T-helper 1 cell treated with Interleukin-12 subunit alpha and Interleukin-12 subunit beta and Interleukin-4 antibody, amounts not matched to agents 30 μg/mL and 1 μg/mL, for 36 hours (primary cell): ENCODE results near the gene GSTT4.
"Not testable (repeated sequence)": the region's sequence is repeated elsewhere in the genome, so short reads cannot be mapped to it uniquely, and the experiment has no call there.

ENCODE experiments used
- H3K27ac Mint-ChIP-seq: one replicate; pipeline ENCODE4 v1.8.0; 2021; ENCODE audit warnings: mild to moderate bottlenecking, mixed read lengths
- H3K27me3 Mint-ChIP-seq: one replicate; pipeline ENCODE4 v1.8.0; 2021; ENCODE audit warnings: low read depth, mixed read lengths
- H3K36me3 Mint-ChIP-seq: one replicate; pipeline ENCODE4 v1.8.0; 2021; ENCODE audit warnings: low read depth, mixed read lengths
- H3K4me1 Mint-ChIP-seq: one replicate; pipeline ENCODE4 v1.8.0; 2021; ENCODE audit warnings: low read depth, mixed read lengths
- H3K4me3 Mint-ChIP-seq: one replicate; pipeline ENCODE4 v1.8.0; 2021; ENCODE audit warnings: mild to moderate bottlenecking, moderate library complexity, mixed read lengths
- H3K9me3 Mint-ChIP-seq: one replicate; pipeline ENCODE4 v1.8.0; 2021; ENCODE audit warnings: mixed read lengths

The GSTT4 gene

GRCh38 chr22:24008381-24009226, 3.4 kb upstream of the GSTT4 start:
- peaks cover 2% of the 10 kb centered on the region for H3K36me3 Mint-ChIP-seq
- no peaks in the 10 kb centered on the region for H3K9me3 Mint-ChIP-seq
- peaks cover 17% of the 10 kb centered on the region for H3K4me1 Mint-ChIP-seq
- no peaks in the 10 kb centered on the region for H3K27me3 Mint-ChIP-seq
- no peak overlapping the region for H3K4me3 Mint-ChIP-seq
- no peak overlapping the region for H3K27ac Mint-ChIP-seq

- Mint-ChIP-seq H3K36me3 (no peaks in the 10 kb centered on the region), H3K27me3 (no peaks in the 10 kb centered on the region), H3K9me3 (no peaks in the 10 kb centered on the region), H3K4me3 (no peak overlapping the region), H3K4me1 (peaks cover 14% of the 10 kb centered on the region), H3K27ac (no peak overlapping the region)
Measured at GRCh38 chr22:24008022-24008283, 2.7 kb upstream of the GSTT4 start.

- Mint-ChIP-seq H3K27me3 (no peaks in the 10 kb centered on the region), H3K4me1 (peaks cover 14% of the 10 kb centered on the region), H3K4me3 (no peak overlapping the region), H3K27ac (no peak overlapping the region), H3K36me3 (no peaks in the 10 kb centered on the region), H3K9me3 (no peaks in the 10 kb centered on the region)
Measured at GRCh38 chr22:24007253-24008021, 2.2 kb upstream of the GSTT4 start.

- peaks cover 12% of the 10 kb centered on the region for H3K4me1 Mint-ChIP-seq
- H3K9me3 Mint-ChIP-seq, result no peaks in the 10 kb centered on the region
- no peak overlapping the region for H3K4me3 Mint-ChIP-seq
- H3K36me3 Mint-ChIP-seq, result no peaks in the 10 kb centered on the region
- H3K27ac Mint-ChIP-seq, result no peak overlapping the region
- H3K27me3 Mint-ChIP-seq, result no peaks in the 10 kb centered on the region
Measured at GRCh38 chr22:24006914-24007214, 1.6 kb upstream of the GSTT4 start.

- Mint-ChIP-seq H3K27ac (no peak overlapping the region), H3K9me3 (no peaks in the 10 kb centered on the region), H3K27me3 (no peaks in the 10 kb centered on the region), H3K4me3 (no peak overlapping the region), H3K4me1 (peaks cover 10% of the 10 kb centered on the region), H3K36me3 (no peaks in the 10 kb centered on the region)
Measured at GRCh38 chr22:24006207-24006913, 1.1 kb upstream of the GSTT4 start.

- no peaks in the 10 kb centered on the region for H3K27me3 Mint-ChIP-seq
- H3K9me3 Mint-ChIP-seq, result no peaks in the 10 kb centered on the region
- no peak overlapping the region for H3K4me3 Mint-ChIP-seq
- H3K36me3 Mint-ChIP-seq, result no peaks in the 10 kb centered on the region
- H3K27ac Mint-ChIP-seq, result no peak overlapping the region
- H3K4me1 Mint-ChIP-seq, result no peaks in the 10 kb centered on the region
Measured at GRCh38 chr22:24003887-24004286, 1.4 kb downstream of the GSTT4 start.

- no peaks in the 10 kb centered on the region for H3K36me3 Mint-ChIP-seq
- H3K4me1 Mint-ChIP-seq, result no peaks in the 10 kb centered on the region
- no peak overlapping the region for H3K27ac Mint-ChIP-seq
- no peak overlapping the region for H3K4me3 Mint-ChIP-seq
- peaks cover under 1% of the 10 kb centered on the region for H3K27me3 Mint-ChIP-seq
- H3K9me3 Mint-ChIP-seq, result no peaks in the 10 kb centered on the region
Measured at GRCh38 chr22:24002851-24003250, 2.4 kb downstream of the GSTT4 start.

GRCh38 chr22:24002272-24002671, 3.0 kb downstream of the GSTT4 start:
- Mint-ChIP-seq H3K9me3 (no peaks in the 10 kb centered on the region), H3K4me3 (no peak overlapping the region), H3K36me3 (no peaks in the 10 kb centered on the region), H3K27ac (no peak overlapping the region), H3K4me1 (no peaks in the 10 kb centered on the region), H3K27me3 (peaks cover 5% of the 10 kb centered on the region)

GRCh38 chr22:24001314-24001713, 3.9 kb downstream of the GSTT4 start:
- Mint-ChIP-seq H3K27me3 (peaks cover 8% of the 10 kb centered on the region), H3K27ac (no peak overlapping the region), H3K4me3 (no peak overlapping the region), H3K9me3 (no peaks in the 10 kb centered on the region), H3K4me1 (no peaks in the 10 kb centered on the region), H3K36me3 (no peaks in the 10 kb centered on the region)

- H3K27ac Mint-ChIP-seq, H3K36me3 Mint-ChIP-seq, H3K4me1 Mint-ChIP-seq, H3K9me3 Mint-ChIP-seq, H3K4me3 Mint-ChIP-seq: not testable (repeated sequence)
- H3K27me3 Mint-ChIP-seq, result peaks cover 18% of the 10 kb centered on the region
Measured at GRCh38 chr22:23999779-24000178, 5.5 kb downstream of the GSTT4 start.

- no peak overlapping the region for H3K27ac Mint-ChIP-seq
- no peaks in the 10 kb centered on the region for H3K9me3 Mint-ChIP-seq
- H3K4me3 Mint-ChIP-seq, result no peak overlapping the region
- H3K27me3 Mint-ChIP-seq, result peaks cover 18% of the 10 kb centered on the region
- H3K36me3 Mint-ChIP-seq, result no peaks in the 10 kb centered on the region
- no peaks in the 10 kb centered on the region for H3K4me1 Mint-ChIP-seq
Measured at GRCh38 chr22:23997092-23997491, 8.2 kb downstream of the GSTT4 start.

GRCh38 chr22:23993581-23994177, 11.6 kb downstream of the GSTT4 start:
- not testable (repeated sequence) for H3K4me3 Mint-ChIP-seq, H3K36me3 Mint-ChIP-seq, H3K4me1 Mint-ChIP-seq, H3K27ac Mint-ChIP-seq, H3K9me3 Mint-ChIP-seq
- peaks cover 18% of the 10 kb centered on the region for H3K27me3 Mint-ChIP-seq

- not testable (repeated sequence) for H3K9me3 Mint-ChIP-seq, H3K27ac Mint-ChIP-seq, H3K36me3 Mint-ChIP-seq, H3K4me3 Mint-ChIP-seq, H3K4me1 Mint-ChIP-seq
- peaks cover 18% of the 10 kb centered on the region for H3K27me3 Mint-ChIP-seq
Measured at GRCh38 chr22:23993080-23993479, 12.2 kb downstream of the GSTT4 start.

GRCh38 chr22:23989583-23990244, 15.5 kb downstream of the GSTT4 start:
- not testable (repeated sequence) for H3K9me3 Mint-ChIP-seq, H3K4me1 Mint-ChIP-seq, H3K4me3 Mint-ChIP-seq, H3K27me3 Mint-ChIP-seq, H3K36me3 Mint-ChIP-seq, H3K27ac Mint-ChIP-seq
